A549 (cell line): Measurements from ENCODE around the gene SHC2. TPM values are rescaled to one million over a fixed set of nuclear protein-coding genes. Genes with fewer than 3 reads are reported as not detected.

Experiments
- ATAC-seq, 2 experiments: fragments of 200-7000 bp in 1 of 2; fragments of >200 bp in 1 of 2; cut with Nextera tagmentation in 1 of 2; cut with Tn5 transposase in 1 of 2; 3 replicates each; pipeline versions ENCODE4 v1.8.0 to v1.9.1; 2018 to 2020; ENCODE audit warnings: mild to moderate bottlenecking in 1 of 2, moderate library complexity in 1 of 2
- CTCF ChIA-PET: fragments of 300-600 bp; sonication (Branson Sonifier 250); formaldehyde crosslinking; extraction: SDS; loops from one replicate; lab custom pipeline; 2021; ENCODE audit warnings: antibody characterized with exemption, inconsistent platforms; lab: Yijun Ruan, JAX
- POLR2A ChIA-PET: fragments of 350-600 bp; formaldehyde crosslinking; extraction: SDS; loops from one replicate; lab custom pipeline; 2021; ENCODE audit warnings: antibody characterized with exemption, inconsistent platforms; lab: Yijun Ruan, JAX
- DNase-seq, 2 experiments: peaks; one replicate each; pipeline versions ENCODE4 v3.0.0 to v3.0.0-alpha.2; 2011 to 2016; ENCODE audit warnings: low read depth in 1 of 2, low spot score in 1 of 2
- FAIRE-seq: peaks from 2 replicates; lab custom pipeline; 2011; peaks lifted over from hg19 to GRCh38; lab: Jason Lieb, UNC
- H3K27ac ChIP-seq, 2 experiments: fragments of >200 bp; sonication (Bioruptor Twin); formaldehyde crosslinking; 3 replicates each; pipeline ENCODE4 v1.5.1; 2016 to 2017
- H3K4me1 ChIP-seq: fragments of >200 bp; sonication (Bioruptor Twin); formaldehyde crosslinking; 3 replicates; pipeline ENCODE4 v1.6.1; 2016
- H3K4me2 ChIP-seq: fragments of >200 bp; sonication (Bioruptor Twin); formaldehyde crosslinking; 3 replicates; pipeline ENCODE4 v1.6.1; 2016
- H3K4me3 ChIP-seq: fragments of >200 bp; sonication (Bioruptor Twin); formaldehyde crosslinking; 3 replicates; pipeline ENCODE4 v1.5.1; 2016
- H3K9me3 ChIP-seq: fragments of >200 bp; sonication (Bioruptor Twin); formaldehyde crosslinking; 3 replicates; pipeline ENCODE4 v1.6.1; 2016
- CBX2 ChIP-seq: fragments of 200-600 bp; sonication (generic); IDR thresholded peaks from 2 replicates; pipeline ENCODE4 v1.6.1; 2016; ENCODE audit warnings: low read depth, mild to moderate bottlenecking, borderline replicate concordance
- CHD2 ChIP-seq: fragments of 150-350 bp; IDR thresholded peaks from 2 replicates; pipeline ENCODE4 v1.6.1; 2014; ENCODE audit warnings: low read length; ENCODE audit not compliant: partially characterized antibody
- CHD4 ChIP-seq: fragments of 200-600 bp; sonication (generic); IDR thresholded peaks from 2 replicates; pipeline ENCODE4 v1.6.1; 2016; ENCODE audit warnings: antibody characterized with exemption, mild to moderate bottlenecking, borderline replicate concordance
- CTCF ChIP-seq: fragments of >200 bp; sonication (Bioruptor Twin); formaldehyde crosslinking; IDR thresholded peaks from 3 replicates; pipeline ENCODE4 v1.5.1; 2016
- EHMT2 ChIP-seq: fragments of 200-600 bp; sonication (generic); IDR thresholded peaks from 2 replicates; pipeline ENCODE4 v1.6.1; 2016; ENCODE audit warnings: antibody characterized with exemption, low read depth, mild to moderate bottlenecking, moderate library complexity
- EP300 ChIP-seq, 2 experiments: fragments of >200 bp; sonication (Bioruptor Twin); formaldehyde crosslinking; IDR thresholded peaks; 2 replicates in 1 of 2; 3 replicates in 1 of 2; pipeline ENCODE4 v1.6.1; 2016 to 2017
- ESRRA ChIP-seq: fragments of 150-350 bp; IDR thresholded peaks from 2 replicates; pipeline ENCODE4 v1.6.1; 2014; ENCODE audit warnings: mild to moderate bottlenecking, low read length, borderline replicate concordance
- FOSL2 ChIP-seq, 2 experiments: fragments of 450-650 bp in 1 of 2; fragments of >200 bp in 1 of 2; sonication (Bioruptor Twin) in 1 of 2; formaldehyde crosslinking; IDR thresholded peaks; 2 replicates each; pipeline versions ENCODE4 v1.5.0 to v1.6.1; 2016 to 2020; ENCODE audit warnings: mild to moderate bottlenecking in 1 of 2, moderate library complexity in 1 of 2
- HOXA7 ChIP-seq: fragments of 250-450 bp; sonication (Bioruptor Pico); IDR thresholded peaks from 2 replicates; pipeline ENCODE4 v1.5.0; 2020; ENCODE audit warnings: mild to moderate bottlenecking, moderate library complexity
- HOXB13 ChIP-seq: fragments of 250-450 bp; sonication (Bioruptor Pico); IDR thresholded peaks from 2 replicates; pipeline ENCODE4 v1.5.0; 2020; ENCODE audit warnings: low read depth, mild to moderate bottlenecking, moderate library complexity
- MAFK ChIP-seq: fragments of 450-650 bp; IDR thresholded peaks from 2 replicates; pipeline ENCODE4 v1.6.1; 2014; ENCODE audit not compliant: partially characterized antibody
- MAX ChIP-seq: IDR thresholded peaks from 2 replicates; pipeline ENCODE4 v1.6.1; 2012
- MYC ChIP-seq: IDR thresholded peaks from 2 replicates; pipeline ENCODE4 v1.6.1; 2012; ENCODE audit warnings: mild to moderate bottlenecking, inconsistent platforms, low read length, improper control_type of control experiment, borderline replicate concordance
- NFE2L2 ChIP-seq: fragments of 150-350 bp; conservative IDR thresholded peaks from 2 replicates; pipeline ENCODE4 v1.6.1; 2014; ENCODE audit warnings: low read length
- POLR2AphosphoS2 ChIP-seq: conservative IDR thresholded peaks from 2 replicates; pipeline ENCODE4 v1.6.1; 2012; ENCODE audit warnings: low read length, improper control_type of control experiment, inconsistent platforms
- RAD21 ChIP-seq, 2 experiments: fragments of >200 bp in 1 of 2; sonication (Bioruptor Twin) in 1 of 2; formaldehyde crosslinking in 1 of 2; IDR thresholded peaks in 1 of 2; conservative IDR thresholded peaks in 1 of 2; 2 replicates in 1 of 2; 3 replicates in 1 of 2; pipeline ENCODE4 v1.6.1; 2012 to 2018; ENCODE audit warnings: inconsistent platforms in 1 of 2
- RCOR1 ChIP-seq: fragments of 150-350 bp; IDR thresholded peaks from 2 replicates; pipeline ENCODE4 v1.6.1; 2014; ENCODE audit warnings: antibody characterized with exemption, low read length, low read depth
- REST ChIP-seq: fragments of 200-600 bp; sonication (generic); IDR thresholded peaks from 2 replicates; pipeline ENCODE4 v1.6.1; 2016; ENCODE audit warnings: antibody characterized with exemption, mild to moderate bottlenecking, moderate library complexity
- RNF2 ChIP-seq: fragments of 200-600 bp; sonication (generic); IDR thresholded peaks from 2 replicates; pipeline ENCODE4 v1.6.1; 2016; ENCODE audit warnings: low read depth, mild to moderate bottlenecking, antibody characterized with exemption, moderate library complexity, borderline replicate concordance
- SMC3 ChIP-seq: fragments of >200 bp; sonication (Bioruptor Twin); formaldehyde crosslinking; IDR thresholded peaks from 3 replicates; pipeline ENCODE4 v1.6.1; 2018; ENCODE audit warnings: inconsistent platforms
- SREBF2 ChIP-seq: fragments of 450-650 bp; IDR thresholded peaks from 2 replicates; pipeline ENCODE4 v1.6.1; 2014; ENCODE audit warnings: mild to moderate bottlenecking, moderate library complexity
- WGBS: methylation state at CpG from one replicate; pipeline ENCODE4 v1.1.6; 2017; ENCODE audit errors: missing lambda C conversion rate; 5-methylcytosine and 5-hydroxymethylcytosine counted together
- polyA plus RNA-seq, 4 experiments: library from polyadenylated mRNA; depleted of rRNA in 3 of 4; stranded (reverse); fragments of >200 nt; fragmentation: RNase III in 1 of 4; extraction: RNeasy Plus Mini Kit Qiagen cat#74134 plus additional on column Dnase treatment in 1 of 4; gene quantifications; 2 replicates in 3 of 4; 3 replicates in 1 of 4; pipeline ENCODE4 v1.2.3, GENCODE V29; 2011 to 2017
- TF ChIP-seq, protein P1 (sequence below): fragments of >200 bp; sonication (Bioruptor Twin); formaldehyde crosslinking; IDR thresholded peaks from 2 replicates; pipeline ENCODE4 v1.6.1; 2016

Gene SHC2
- polyA plus RNA-seq, 2 of the 4 experiments (the other 2 are of a cell fraction), result 0.36 to 0.58 TPM

- TF ChIP-seq SMC3 (no peak), FOSL2 (IDR thresholded peaks at IDR 0.05) (no peak), FOSL2 (CRISPR knock-in tag; IDR thresholded peaks at IDR 0.05) (no peak), CHD4 (no peak), SREBF2 (no peak), HOXA7 (no peak), MYC (no peak), HOXB13 (CRISPR knock-in tag) (no peak), RCOR1 (no peak), REST (no peak), ESRRA (no peak)
- ChIA-PET CTCF (interaction anchor here (0.9 to 1.9 kb wide), 4 partner anchors 8 to 25 kb away, joined by 4 to 17 read pairs (median 6); partner anchors contain the start of gene TPGS1), POLR2A (interaction anchor here (1.0 kb wide), 1 partner anchor 10 kb away, joined by 3 read pairs; no protein-coding TSS in a partner anchor)
- no peak for DNase-seq
- Histone ChIP-seq H3K4me1 (peaks cover 5% of the 10 kb centered on the region; the same call in 1 of the 3 replicates), H3K4me3 (peak within 1 kb of the TSS; percentile 29; the same call in 1 of the 3 replicates), H3K4me2 (peak within 1 kb of the TSS; percentile 74), H3K27ac (peak within 1 kb of the TSS in 1 of 2 experiments; percentile 76; a peak in 3 of 6 replicates), H3K9me3 (no peaks in the 10 kb centered on the region)
- 13% methylated on average over 10 of the region's 33 CpGs for WGBS
- no peak for ATAC-seq
- FAIRE-seq, result no peak
Observed at GRCh38 chr19:496112-496665, 35.4 kb upstream of the SHC2 start, which contains the start of gene MADCAM1. MADCAM1 (plus strand) TSS chr19:496486; CDS start chr19:496500, 14 bp downstream.

- Histone ChIP-seq H3K4me1 (peaks cover 5% of the 10 kb centered on the region; the same call in 1 of the 3 replicates), H3K4me2 (0 out of 3 replicates have a peak overlapping the region, but pooled peaks have one; percentile 32), H3K4me3 (no peak overlapping the region), H3K27ac (peak overlapping the region in 1 of 2 experiments; percentile 60; a peak in 2 of 6 replicates), H3K9me3 (no peaks in the 10 kb centered on the region)
- peak; percentile 49 to 86 for DNase-seq
- ChIA-PET CTCF (interaction anchor here (0.7 to 1.9 kb wide), 5 partner anchors 9 to 112 kb away, joined by 3 to 17 read pairs (median 5); partner anchors contain the start of gene TPGS1), POLR2A (interaction anchor here (1.0 kb wide), 1 partner anchor 11 kb away, joined by 3 read pairs; no protein-coding TSS in a partner anchor)
- TF ChIP-seq RCOR1 (no peak), NFE2L2 (no peak), CHD2 (no peak), MAFK (no peak), MAX (no peak), EP300 (IDR thresholded peaks at IDR 0.05) (no peak), RAD21 (conservative IDR thresholded peaks at IDR 0.05 in 1 of 2, IDR thresholded peaks at IDR 0.05 in 1 of 2) (peak; percentile 21 to 31; a peak in 3 of 5 replicates), CTCF (peak; percentile 49), RNF2 (no peak), EHMT2 (no peak), POLR2AphosphoS2 (no peak), CBX2 (no peak)
- TF ChIP-seq, protein P1, sequence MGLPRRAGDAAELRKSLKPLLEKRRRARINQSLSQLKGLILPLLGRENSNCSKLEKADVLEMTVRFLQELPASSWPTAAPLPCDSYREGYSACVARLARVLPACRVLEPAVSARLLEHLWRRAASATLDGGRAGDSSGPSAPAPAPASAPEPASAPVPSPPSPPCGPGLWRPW, result no peak
- no peak for FAIRE-seq
- ATAC-seq, result peak; percentile 54 to 79; a peak in 5 of 6 replicates
- 43% methylated on average over 7 of the region's 32 CpGs for WGBS
Observed at GRCh38 chr19:495402-496111, 34.7 kb upstream of the SHC2 start.
